22Rv1 (cell line): Measurements from ENCODE around the gene FGFR2.

Experiments
- H3K27ac ChIP-seq: fragments of 450-650 bp; 2 replicates; pipeline ENCODE4 v1.5.1; 2017
- ZFX ChIP-seq: fragments of 450-650 bp; IDR thresholded peaks from 2 replicates; pipeline ENCODE4 v1.6.1; 2017; ENCODE audit warnings: antibody characterized with exemption, borderline replicate concordance
- TF ChIP-seq, protein P1 (sequence below): fragments of 450-650 bp; IDR thresholded peaks from 2 replicates; pipeline ENCODE4 v1.5.1; 2017; ENCODE audit warnings: mild to moderate bottlenecking

FGFR2 gene

DNA sequence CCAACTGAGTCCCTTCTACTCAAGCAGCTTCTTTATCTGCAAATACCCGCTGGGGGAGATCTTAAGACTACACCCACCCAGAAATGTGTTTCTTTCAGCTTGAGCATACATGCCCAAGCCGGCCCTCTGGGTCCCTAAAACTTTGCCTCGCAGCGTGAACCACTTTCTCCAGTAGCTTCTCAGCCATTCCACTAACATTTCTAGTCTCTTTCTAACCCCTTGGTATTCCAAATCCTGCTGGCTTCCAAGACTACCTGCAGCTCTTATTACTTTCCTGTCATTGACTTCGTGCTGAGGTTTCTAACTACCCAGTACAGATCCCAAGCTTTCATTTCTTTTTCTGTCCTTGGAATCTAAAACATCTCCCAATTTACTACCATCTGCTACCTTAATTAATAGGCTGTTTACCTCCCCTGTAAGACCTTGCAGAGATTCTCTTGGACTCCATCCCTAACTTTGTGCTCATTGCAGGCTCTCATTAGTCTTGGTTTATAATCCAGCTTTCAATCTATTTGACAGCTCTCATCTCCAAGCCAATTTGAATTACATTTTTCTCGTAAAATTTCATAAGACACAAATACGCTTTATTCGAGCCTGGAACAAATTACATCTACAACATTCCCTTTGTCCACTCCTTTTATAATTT, 153.6 kb downstream of the FGFR2 start:
- TF ChIP-seq, protein P1, sequence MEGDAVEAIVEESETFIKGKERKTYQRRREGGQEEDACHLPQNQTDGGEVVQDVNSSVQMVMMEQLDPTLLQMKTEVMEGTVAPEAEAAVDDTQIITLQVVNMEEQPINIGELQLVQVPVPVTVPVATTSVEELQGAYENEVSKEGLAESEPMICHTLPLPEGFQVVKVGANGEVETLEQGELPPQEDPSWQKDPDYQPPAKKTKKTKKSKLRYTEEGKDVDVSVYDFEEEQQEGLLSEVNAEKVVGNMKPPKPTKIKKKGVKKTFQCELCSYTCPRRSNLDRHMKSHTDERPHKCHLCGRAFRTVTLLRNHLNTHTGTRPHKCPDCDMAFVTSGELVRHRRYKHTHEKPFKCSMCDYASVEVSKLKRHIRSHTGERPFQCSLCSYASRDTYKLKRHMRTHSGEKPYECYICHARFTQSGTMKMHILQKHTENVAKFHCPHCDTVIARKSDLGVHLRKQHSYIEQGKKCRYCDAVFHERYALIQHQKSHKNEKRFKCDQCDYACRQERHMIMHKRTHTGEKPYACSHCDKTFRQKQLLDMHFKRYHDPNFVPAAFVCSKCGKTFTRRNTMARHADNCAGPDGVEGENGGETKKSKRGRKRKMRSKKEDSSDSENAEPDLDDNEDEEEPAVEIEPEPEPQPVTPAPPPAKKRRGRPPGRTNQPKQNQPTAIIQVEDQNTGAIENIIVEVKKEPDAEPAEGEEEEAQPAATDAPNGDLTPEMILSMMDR = no peak
- no peak for TF ChIP-seq ZFX
- H3K27ac ChIP-seq = no peak overlapping the region

DNA sequence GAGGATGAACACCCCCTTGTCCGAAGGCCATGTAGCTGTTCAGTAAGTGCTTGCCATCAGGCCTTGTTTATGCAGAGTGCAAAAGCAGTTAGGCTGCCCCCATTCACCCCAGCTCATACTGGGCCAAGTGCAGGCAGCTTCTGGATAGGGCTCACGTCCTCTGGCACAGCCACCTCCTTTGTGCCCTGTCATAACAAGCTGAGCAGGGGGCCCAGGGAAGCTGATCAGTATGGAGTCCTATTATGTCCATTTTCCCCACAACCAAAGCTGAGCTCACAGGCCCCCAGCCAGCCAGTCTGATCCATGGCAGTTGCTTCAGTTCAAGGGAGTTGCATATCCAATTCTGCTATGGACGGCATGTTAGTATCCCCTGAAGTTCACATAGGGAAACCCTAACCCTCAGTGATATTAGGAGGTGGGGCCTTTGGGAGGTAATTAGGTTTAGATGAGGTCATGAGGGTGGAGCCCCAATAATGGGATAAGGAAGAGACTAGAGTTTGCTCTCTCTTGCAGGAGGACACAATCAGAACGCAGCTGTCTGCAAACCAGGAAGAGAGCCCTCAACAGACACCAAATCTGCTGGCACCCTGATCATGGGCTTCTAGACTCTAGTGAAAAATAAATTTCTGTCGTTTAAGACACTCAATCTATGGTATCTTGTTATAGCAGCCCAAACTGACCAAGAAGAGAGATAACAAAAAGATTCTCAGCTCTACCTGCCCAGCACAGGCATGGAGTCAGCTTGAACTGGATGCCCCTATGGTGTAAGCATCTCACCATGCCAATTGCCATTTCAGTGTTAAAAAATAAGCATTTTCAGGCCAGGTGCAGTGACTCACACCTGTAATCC, 155.9 kb downstream of the FGFR2 start:
- TF ChIP-seq, protein P1 = no peak
- no peak for TF ChIP-seq ZFX
- H3K27ac ChIP-seq = no peak overlapping the region

DNA sequence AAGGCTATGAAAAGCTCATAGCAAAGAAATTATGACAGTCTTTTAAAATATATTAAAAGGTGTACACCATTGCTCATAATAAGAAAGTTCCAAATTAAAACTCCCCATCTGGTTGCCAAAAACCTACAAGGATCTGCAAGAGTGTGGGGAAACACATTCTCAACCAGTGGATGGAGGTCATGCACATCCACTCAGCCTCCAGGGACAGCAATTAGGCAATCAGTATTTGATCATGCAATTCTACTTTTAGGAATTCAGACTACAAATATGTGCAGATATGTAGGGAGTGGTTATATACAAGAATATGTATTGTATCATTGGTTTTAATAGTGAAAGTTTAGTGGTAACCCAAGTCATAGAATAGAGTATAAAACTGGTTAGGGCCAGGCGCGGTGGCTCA, 157.8 kb downstream of the FGFR2 start:
- TF ChIP-seq, protein P1 = no peak
- TF ChIP-seq ZFX = no peak
- no peak overlapping the region for H3K27ac ChIP-seq

DNA sequence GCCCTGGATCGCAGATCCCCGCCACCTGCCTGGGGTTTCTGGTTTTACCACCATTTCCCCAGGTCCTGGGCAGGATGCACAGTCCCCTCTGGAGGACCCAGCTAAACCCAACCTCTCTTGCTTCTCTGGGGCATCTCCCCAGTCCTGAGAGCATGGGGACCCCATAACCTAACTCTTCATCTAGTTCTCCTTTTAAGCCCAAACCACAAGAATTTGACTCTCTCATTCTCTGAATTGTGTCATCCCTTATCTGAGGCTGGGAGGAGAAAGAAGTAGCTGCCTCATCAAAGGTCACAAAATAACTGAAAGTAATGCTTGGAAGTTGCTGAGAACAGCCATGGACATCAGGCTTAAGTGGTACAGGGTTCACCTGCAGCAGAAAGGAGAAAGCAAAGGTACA, 159.9 kb downstream of the FGFR2 start:
- TF ChIP-seq, protein P1 = no peak
- no peak for TF ChIP-seq ZFX
- H3K27ac ChIP-seq = no peak overlapping the region

DNA sequence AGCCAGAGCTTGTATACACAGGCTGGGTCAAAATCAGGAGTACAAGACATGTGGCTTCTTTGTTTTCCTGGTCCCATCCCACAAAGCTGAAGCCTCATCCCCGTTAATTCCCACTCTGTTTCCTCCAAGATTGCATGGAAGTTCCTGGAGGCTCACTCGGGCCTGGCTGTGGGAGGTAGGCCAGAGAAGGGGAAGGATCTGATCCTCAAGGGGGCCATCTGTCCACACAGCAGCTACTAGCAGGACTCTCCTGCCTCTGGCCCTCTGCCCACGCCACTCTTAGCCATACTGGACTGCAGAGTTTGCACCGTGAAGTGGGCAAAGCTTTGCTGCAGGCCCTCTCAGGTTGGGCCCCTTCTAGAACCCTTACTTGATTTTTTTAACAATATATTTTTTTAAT, 160.6 kb downstream of the FGFR2 start:
- no peak overlapping the region for H3K27ac ChIP-seq
- TF ChIP-seq, protein P1 = no peak
- no peak for TF ChIP-seq ZFX

DNA sequence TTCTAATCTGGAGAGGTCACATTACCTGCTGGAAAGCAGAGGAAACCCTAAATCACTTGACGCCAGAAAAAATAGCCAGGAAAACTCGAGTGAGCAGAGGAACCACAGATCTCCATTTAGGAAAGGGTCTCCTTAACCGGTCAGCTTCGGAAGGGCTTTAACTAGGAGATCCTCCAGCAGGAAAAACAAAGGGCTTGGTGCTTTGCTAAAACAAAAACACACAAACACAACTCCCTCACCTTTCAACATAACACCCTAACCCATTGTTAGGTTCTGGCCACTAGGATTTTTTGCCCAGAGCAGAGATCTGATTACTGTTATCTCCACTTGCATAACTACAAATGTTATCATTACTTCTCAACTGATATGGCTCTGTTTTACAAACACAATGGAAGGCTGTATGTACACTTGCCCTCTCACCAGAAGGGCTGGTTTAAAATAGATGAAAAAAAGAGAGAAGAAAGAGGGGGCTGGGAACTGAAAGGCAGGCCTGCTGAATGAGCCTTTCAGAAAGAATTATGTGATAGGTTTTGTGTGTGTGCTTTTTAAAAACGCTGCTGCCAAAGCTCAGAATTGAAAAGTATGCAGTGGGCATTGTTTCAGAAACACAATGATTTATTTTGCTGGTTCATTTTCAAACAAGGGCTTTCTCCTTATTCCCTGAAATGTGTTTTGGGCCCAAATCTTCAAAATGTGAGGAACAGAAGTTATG, 161.5 kb downstream of the FGFR2 start:
- no peak overlapping the region for H3K27ac ChIP-seq
- TF ChIP-seq, protein P1 = no peak
- no peak for TF ChIP-seq ZFX
